ENCODE results near the gene FBXO41. TPM values are rescaled to one million over a fixed set of nuclear protein-coding genes. Genes with fewer than 3 reads are reported as not detected.

FBXO41 gene
- polyA plus RNA-seq, 1 donor from 2014 or later = 6.0 TPM

- Histone ChIP-seq H3K4me3 (ENCODE audit: low read length) (peak overlapping the region; percentile 92), H3K9me2 (ENCODE audit: insufficient read depth, low read length) (no peaks in the 10 kb centered on the region), H3K9me3 (ENCODE audit: low read length) (no peaks in the 10 kb centered on the region), H3K9ac (ENCODE audit: low read length) (peak overlapping the region; percentile 84), H4K20me1 (ENCODE audit: insufficient read depth) (no peaks in the 10 kb centered on the region), H3K27ac (ENCODE audit: low read length) (no peak overlapping the region), H3K36me3 (ENCODE audit: insufficient read depth, low read length) (no peaks in the 10 kb centered on the region), H2AFZ (ENCODE audit: low read depth, low read length) (peak overlapping the region; percentile 76), H3K79me2 (replicated peaks; ENCODE audit: insufficient read depth, low read length) (no peaks in the 10 kb centered on the region), H3K4me2 (ENCODE audit: low read length) (peak overlapping the region; percentile 96), H3K27me3 (ENCODE audit: insufficient read depth, low read depth, low read length) (peaks cover 36% of the 10 kb centered on the region), H3F3A (ENCODE audit: insufficient read depth, low read length, poor library complexity, severe bottlenecking) (no peaks in the 10 kb centered on the region)
- TF ChIP-seq, protein P1, sequence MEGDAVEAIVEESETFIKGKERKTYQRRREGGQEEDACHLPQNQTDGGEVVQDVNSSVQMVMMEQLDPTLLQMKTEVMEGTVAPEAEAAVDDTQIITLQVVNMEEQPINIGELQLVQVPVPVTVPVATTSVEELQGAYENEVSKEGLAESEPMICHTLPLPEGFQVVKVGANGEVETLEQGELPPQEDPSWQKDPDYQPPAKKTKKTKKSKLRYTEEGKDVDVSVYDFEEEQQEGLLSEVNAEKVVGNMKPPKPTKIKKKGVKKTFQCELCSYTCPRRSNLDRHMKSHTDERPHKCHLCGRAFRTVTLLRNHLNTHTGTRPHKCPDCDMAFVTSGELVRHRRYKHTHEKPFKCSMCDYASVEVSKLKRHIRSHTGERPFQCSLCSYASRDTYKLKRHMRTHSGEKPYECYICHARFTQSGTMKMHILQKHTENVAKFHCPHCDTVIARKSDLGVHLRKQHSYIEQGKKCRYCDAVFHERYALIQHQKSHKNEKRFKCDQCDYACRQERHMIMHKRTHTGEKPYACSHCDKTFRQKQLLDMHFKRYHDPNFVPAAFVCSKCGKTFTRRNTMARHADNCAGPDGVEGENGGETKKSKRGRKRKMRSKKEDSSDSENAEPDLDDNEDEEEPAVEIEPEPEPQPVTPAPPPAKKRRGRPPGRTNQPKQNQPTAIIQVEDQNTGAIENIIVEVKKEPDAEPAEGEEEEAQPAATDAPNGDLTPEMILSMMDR (IDR thresholded peaks at IDR 0.05; ENCODE audit: poor library complexity, severe bottlenecking) = peak; percentile 34
- no peak for TF ChIP-seq TAF1 (IDR thresholded peaks at IDR 0.05; ENCODE audit: low read depth)
- TF ChIP-seq REST (IDR thresholded peaks at IDR 0.05; ENCODE audit: borderline replicate concordance) = no peak
- TF ChIP-seq MXI1 (conservative IDR thresholded peaks at IDR 0.05; ENCODE audit: poor library complexity, severe bottlenecking) = no peak
Observed at GRCh38 chr2:73282924-73283544, 1.2 kb downstream of the FBXO41 start.

- no peak overlapping the region for H2AFZ ChIP-seq (ENCODE audit: low read depth, low read length)
- H3K36me3 ChIP-seq (ENCODE audit: insufficient read depth, low read length) = no peaks in the 10 kb centered on the region
- no peak overlapping the region for H3K9ac ChIP-seq (ENCODE audit: low read length)
- no peaks in the 10 kb centered on the region for H3K79me2 ChIP-seq (replicated peaks; ENCODE audit: insufficient read depth, low read length)
- H3K27me3 ChIP-seq (ENCODE audit: insufficient read depth, low read depth, low read length) = peaks cover 18% of the 10 kb centered on the region
- H3K4me2 ChIP-seq (ENCODE audit: low read length) = no peak overlapping the region
- TF ChIP-seq RAD21 (conservative IDR thresholded peaks at IDR 0.05) (no peak), SMC3 (conservative IDR thresholded peaks at IDR 0.05; ENCODE audit: poor library complexity) (no peak), EP300 (conservative IDR thresholded peaks at IDR 0.05; ENCODE audit: poor library complexity, severe bottlenecking) (no peak), EZH2 (IDR thresholded peaks at IDR 0.05; ENCODE audit: borderline replicate concordance, insufficient read depth, low read length, poor library complexity, severe bottlenecking) (no peak), REST (IDR thresholded peaks at IDR 0.05; ENCODE audit: borderline replicate concordance) (no peak)
- TF ChIP-seq, protein P1 (IDR thresholded peaks at IDR 0.05; ENCODE audit: poor library complexity, severe bottlenecking) = no peak
- H3K27ac ChIP-seq (ENCODE audit: low read length) = no peak overlapping the region
- H3K4me3 ChIP-seq (ENCODE audit: low read length) = no peak overlapping the region
- H3K9me3 ChIP-seq (ENCODE audit: low read length) = no peaks in the 10 kb centered on the region
- H3K9me2 ChIP-seq (ENCODE audit: insufficient read depth, low read length) = no peaks in the 10 kb centered on the region
- no peaks in the 10 kb centered on the region for H3F3A ChIP-seq (ENCODE audit: insufficient read depth, low read length, poor library complexity, severe bottlenecking)
- no peaks in the 10 kb centered on the region for H4K20me1 ChIP-seq (ENCODE audit: insufficient read depth)
Observed at GRCh38 chr2:73281244-73281643, 3.0 kb downstream of the FBXO41 start.

Measured in neural cell (in vitro differentiated cells).